ENCODE data around the gene MUC20. TPM values are rescaled to one million over a fixed set of nuclear protein-coding genes. Genes with fewer than 3 reads are reported as not detected.
"Not testable (repeated sequence)": the region's sequence is repeated elsewhere in the genome, so short reads cannot be mapped to it uniquely, and the experiment has no call there.

MUC20 gene
- total and polyA plus RNA-seq, 2 donors (not counting 1 experiment from before 2014, with no cell fraction given): 0.54 to 0.66 TPM

DNA sequence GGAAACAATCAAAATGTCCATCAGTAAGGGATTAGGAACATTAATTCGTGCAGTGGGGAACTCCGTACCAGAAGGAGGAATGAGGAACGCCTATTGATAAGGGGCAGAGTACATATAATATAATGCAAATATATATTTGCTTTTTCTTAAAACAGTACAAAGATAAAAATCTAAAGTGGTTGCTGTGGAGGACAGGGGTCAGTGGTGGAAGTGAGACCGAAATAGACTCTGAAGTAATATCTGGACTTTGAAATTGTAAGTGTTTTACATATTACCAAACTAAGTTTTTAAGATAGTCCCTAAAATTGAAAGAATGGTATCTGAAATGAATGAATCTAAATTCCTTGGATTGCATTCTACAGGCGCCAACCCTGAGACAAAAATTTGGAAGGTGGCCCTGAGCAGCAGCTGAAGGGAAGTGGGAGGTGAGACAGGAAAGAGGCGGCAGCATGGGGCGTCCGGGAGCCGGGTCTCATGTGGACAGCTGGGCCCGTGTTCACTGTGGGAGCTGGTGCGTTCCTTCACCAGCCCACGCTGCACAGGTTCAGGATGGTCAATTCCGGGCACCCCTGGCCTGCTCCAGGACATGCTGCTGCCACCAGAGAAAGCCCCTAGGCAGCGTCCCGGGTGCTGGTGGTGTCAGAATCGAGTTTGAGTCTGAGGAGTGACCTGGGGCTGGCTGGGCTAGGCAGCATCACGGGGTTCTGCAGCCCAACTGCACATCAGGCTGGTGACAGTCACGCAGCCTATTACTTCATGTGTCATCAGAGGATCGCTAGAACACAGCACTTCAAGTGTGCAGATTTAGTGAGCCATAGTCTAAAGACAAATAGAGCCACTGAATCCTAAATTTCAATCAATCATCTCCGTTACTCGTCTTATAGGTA lies 31.4 kb upstream of the MUC20 start:
- peaks cover 14% of the 10 kb centered on the region for H3K36me3 ChIP-seq (ENCODE audit: control insufficient read depth, insufficient read depth, low read length)
- not testable (repeated sequence) for H3K4me1 ChIP-seq (ENCODE audit: control insufficient read depth, extremely low read depth, insufficient read depth, low read length)

DNA sequence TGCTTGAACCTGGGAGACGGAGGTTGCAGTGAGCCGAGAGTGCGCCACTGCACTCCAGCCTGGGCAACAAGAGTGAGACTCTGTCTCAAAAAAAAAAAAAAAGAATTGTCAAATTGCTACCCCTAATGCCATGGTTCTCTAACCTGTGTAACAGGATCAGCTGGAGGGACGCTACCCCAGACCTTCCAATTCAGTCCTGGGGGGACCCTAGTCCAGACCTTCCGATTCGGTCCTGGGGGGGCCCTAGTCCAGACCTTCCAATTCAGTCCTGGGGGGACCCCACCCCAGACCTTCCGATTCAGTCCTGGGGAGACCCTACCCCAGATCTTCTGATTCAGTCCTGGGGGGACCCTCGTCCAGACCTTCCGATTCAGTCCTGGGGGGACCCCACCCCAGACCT lies 29.8 kb upstream of the MUC20 start:
- Histone ChIP-seq H3K27ac (ENCODE audit: insufficient read depth, low read length) (no peak overlapping the region), H3K4me3 (replicated peaks in 1 of 4; ENCODE audit: control extremely low read depth in 1 of 4, insufficient read depth in 1 of 4, low read depth in 3 of 4, low read length in 4 of 4) (no peak overlapping the region)

More for the DNA sequence above, 31.4 kb upstream of the MUC20 start:
- not testable (repeated sequence) for H3K9me3 ChIP-seq (ENCODE audit: control insufficient read depth, insufficient read depth, low read depth, low read length); H3K79me2 ChIP-seq (ENCODE audit: control insufficient read depth, insufficient read depth, low read length); H2AFZ ChIP-seq (ENCODE audit: low read length); H3K9ac ChIP-seq (ENCODE audit: insufficient read depth, low read length); H4K20me1 ChIP-seq (ENCODE audit: control insufficient read depth, extremely low read depth, insufficient read depth, low read length); H3K4me2 ChIP-seq (ENCODE audit: extremely low read depth, insufficient read depth, low read length); H3K27ac ChIP-seq (ENCODE audit: insufficient read depth, low read length); H3K4me3 ChIP-seq (replicated peaks in 1 of 4; ENCODE audit: control extremely low read depth in 1 of 4, insufficient read depth in 1 of 4, low read depth in 3 of 4, low read length in 4 of 4); H3K27me3 ChIP-seq (ENCODE audit: control insufficient read depth, insufficient read depth, low read length); DNase-seq (ENCODE audit: low read depth in 2 of 2)

DNA sequence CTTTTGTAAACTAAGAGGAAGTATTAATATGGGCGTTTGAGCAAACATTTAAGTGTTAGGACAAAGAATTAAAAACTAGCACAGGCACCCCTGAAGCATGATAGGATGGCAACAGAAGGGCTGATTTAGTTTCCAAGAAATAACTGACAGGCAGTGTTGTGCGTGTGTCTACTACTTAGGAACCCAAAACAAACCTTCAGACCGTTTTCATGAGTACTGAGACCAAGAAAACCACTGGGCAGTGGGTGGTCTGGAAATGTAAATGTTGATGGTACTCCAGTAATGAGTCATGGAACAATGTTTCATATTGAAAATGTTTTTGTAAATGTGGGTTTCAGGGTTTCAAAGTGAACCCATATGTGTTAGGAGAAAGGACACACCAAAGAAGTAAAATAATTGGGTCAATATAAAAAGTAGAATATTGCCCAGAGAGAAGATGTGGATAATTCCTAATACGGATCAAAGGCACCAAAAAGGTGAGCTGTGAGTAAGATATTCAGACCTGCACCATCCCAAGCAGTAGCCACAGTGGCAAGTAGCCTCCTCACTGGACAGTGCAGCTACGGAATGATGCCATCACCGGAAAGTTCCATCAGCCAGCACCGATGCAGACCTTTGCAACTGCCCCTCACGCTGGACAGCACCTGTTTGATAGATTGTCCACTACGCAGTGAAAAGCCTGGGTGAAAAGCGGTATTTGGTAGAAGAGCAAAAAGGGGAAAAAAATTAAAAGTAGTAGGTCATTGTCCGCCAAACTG lies 29.0 kb upstream of the MUC20 start:
- not testable (repeated sequence) for H2AFZ ChIP-seq (ENCODE audit: low read length); DNase-seq (ENCODE audit: low read depth in 2 of 2); H3K4me2 ChIP-seq (ENCODE audit: extremely low read depth, insufficient read depth, low read length); H3K79me2 ChIP-seq (ENCODE audit: control insufficient read depth, insufficient read depth, low read length); H3K4me3 ChIP-seq (replicated peaks in 1 of 4; ENCODE audit: control extremely low read depth in 1 of 4, insufficient read depth in 1 of 4, low read depth in 3 of 4, low read length in 4 of 4); H3K4me1 ChIP-seq (ENCODE audit: control insufficient read depth, extremely low read depth, insufficient read depth, low read length); H4K20me1 ChIP-seq (ENCODE audit: control insufficient read depth, extremely low read depth, insufficient read depth, low read length); H3K27me3 ChIP-seq (ENCODE audit: control insufficient read depth, insufficient read depth, low read length); H3K27ac ChIP-seq (ENCODE audit: insufficient read depth, low read length); H3K9ac ChIP-seq (ENCODE audit: insufficient read depth, low read length); H3K9me3 ChIP-seq (ENCODE audit: control insufficient read depth, insufficient read depth, low read depth, low read length)
- H3K36me3 ChIP-seq (ENCODE audit: control insufficient read depth, insufficient read depth, low read length): peaks cover 16% of the 10 kb centered on the region

More for the DNA sequence above, 29.8 kb upstream of the MUC20 start:
- TF ChIP-seq, protein P1, sequence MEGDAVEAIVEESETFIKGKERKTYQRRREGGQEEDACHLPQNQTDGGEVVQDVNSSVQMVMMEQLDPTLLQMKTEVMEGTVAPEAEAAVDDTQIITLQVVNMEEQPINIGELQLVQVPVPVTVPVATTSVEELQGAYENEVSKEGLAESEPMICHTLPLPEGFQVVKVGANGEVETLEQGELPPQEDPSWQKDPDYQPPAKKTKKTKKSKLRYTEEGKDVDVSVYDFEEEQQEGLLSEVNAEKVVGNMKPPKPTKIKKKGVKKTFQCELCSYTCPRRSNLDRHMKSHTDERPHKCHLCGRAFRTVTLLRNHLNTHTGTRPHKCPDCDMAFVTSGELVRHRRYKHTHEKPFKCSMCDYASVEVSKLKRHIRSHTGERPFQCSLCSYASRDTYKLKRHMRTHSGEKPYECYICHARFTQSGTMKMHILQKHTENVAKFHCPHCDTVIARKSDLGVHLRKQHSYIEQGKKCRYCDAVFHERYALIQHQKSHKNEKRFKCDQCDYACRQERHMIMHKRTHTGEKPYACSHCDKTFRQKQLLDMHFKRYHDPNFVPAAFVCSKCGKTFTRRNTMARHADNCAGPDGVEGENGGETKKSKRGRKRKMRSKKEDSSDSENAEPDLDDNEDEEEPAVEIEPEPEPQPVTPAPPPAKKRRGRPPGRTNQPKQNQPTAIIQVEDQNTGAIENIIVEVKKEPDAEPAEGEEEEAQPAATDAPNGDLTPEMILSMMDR (conservative IDR thresholded peaks at IDR 0.05 in 1 of 2, IDR thresholded peaks at IDR 0.05 in 1 of 2; ENCODE audit: low read depth in 1 of 2, low read length in 2 of 2): no peak
- TF ChIP-seq EZH2 (IDR thresholded peaks at IDR 0.05; ENCODE audit: low read length, missing control alignments): no peak
- Histone ChIP-seq H3K9me3 (ENCODE audit: control insufficient read depth, insufficient read depth, low read depth, low read length) (no peaks in the 10 kb centered on the region), H3K36me3 (ENCODE audit: control insufficient read depth, insufficient read depth, low read length) (peaks cover 16% of the 10 kb centered on the region), H3K9ac (ENCODE audit: insufficient read depth, low read length) (no peak overlapping the region), H3K27me3 (ENCODE audit: control insufficient read depth, insufficient read depth, low read length) (no peaks in the 10 kb centered on the region), H3K4me1 (ENCODE audit: control insufficient read depth, extremely low read depth, insufficient read depth, low read length) (no peaks in the 10 kb centered on the region), H4K20me1 (ENCODE audit: control insufficient read depth, extremely low read depth, insufficient read depth, low read length) (no peaks in the 10 kb centered on the region), H2AFZ (ENCODE audit: low read length) (no peak overlapping the region), H3K79me2 (ENCODE audit: control insufficient read depth, insufficient read depth, low read length) (no peaks in the 10 kb centered on the region), H3K4me2 (ENCODE audit: extremely low read depth, insufficient read depth, low read length) (no peak overlapping the region)
- DNase-seq (ENCODE audit: low read depth in 2 of 2): no peak

DNA sequence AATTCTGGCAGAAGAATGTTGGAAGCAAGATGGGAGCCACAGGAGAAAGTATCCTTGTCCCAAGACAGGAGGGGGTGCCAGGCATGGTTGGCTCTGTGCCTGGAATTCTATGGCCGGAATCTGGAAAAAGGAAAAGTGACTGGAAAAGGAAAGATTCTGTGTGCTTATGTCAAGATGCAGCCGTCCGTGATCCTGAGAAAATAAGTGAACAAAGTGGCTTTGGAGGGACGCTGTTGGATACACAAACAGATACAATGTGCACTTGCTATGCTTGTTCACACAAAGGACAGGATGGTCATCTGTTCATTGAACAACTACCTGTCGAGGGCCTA lies 28.5 kb upstream of the MUC20 start:
- no peak for DNase-seq (ENCODE audit: low read depth in 2 of 2)
- no peaks in the 10 kb centered on the region for H3K79me2 ChIP-seq (ENCODE audit: control insufficient read depth, insufficient read depth, low read length)
- H4K20me1 ChIP-seq (ENCODE audit: control insufficient read depth, extremely low read depth, insufficient read depth, low read length): no peaks in the 10 kb centered on the region
- no peak overlapping the region for H3K4me3 ChIP-seq (replicated peaks in 1 of 4; ENCODE audit: control extremely low read depth in 1 of 4, insufficient read depth in 1 of 4, low read depth in 3 of 4, low read length in 4 of 4)
- no peak overlapping the region for H3K4me2 ChIP-seq (ENCODE audit: extremely low read depth, insufficient read depth, low read length)
- no peaks in the 10 kb centered on the region for H3K4me1 ChIP-seq (ENCODE audit: control insufficient read depth, extremely low read depth, insufficient read depth, low read length)
- peaks cover 16% of the 10 kb centered on the region for H3K36me3 ChIP-seq (ENCODE audit: control insufficient read depth, insufficient read depth, low read length)
- no peaks in the 10 kb centered on the region for H3K9me3 ChIP-seq (ENCODE audit: control insufficient read depth, insufficient read depth, low read depth, low read length)
- H2AFZ ChIP-seq (ENCODE audit: low read length): no peak overlapping the region
- no peaks in the 10 kb centered on the region for H3K27me3 ChIP-seq (ENCODE audit: control insufficient read depth, insufficient read depth, low read length)
- H3K9ac ChIP-seq (ENCODE audit: insufficient read depth, low read length): no peak overlapping the region
- TF ChIP-seq, protein P1 (conservative IDR thresholded peaks at IDR 0.05 in 1 of 2, IDR thresholded peaks at IDR 0.05 in 1 of 2; ENCODE audit: low read depth in 1 of 2, low read length in 2 of 2): no peak
- no peak for TF ChIP-seq EZH2 (IDR thresholded peaks at IDR 0.05; ENCODE audit: low read length, missing control alignments)
- H3K27ac ChIP-seq (ENCODE audit: insufficient read depth, low read length): no peak overlapping the region
